ENCODE measurements around the gene LRRN4.

DNA sequence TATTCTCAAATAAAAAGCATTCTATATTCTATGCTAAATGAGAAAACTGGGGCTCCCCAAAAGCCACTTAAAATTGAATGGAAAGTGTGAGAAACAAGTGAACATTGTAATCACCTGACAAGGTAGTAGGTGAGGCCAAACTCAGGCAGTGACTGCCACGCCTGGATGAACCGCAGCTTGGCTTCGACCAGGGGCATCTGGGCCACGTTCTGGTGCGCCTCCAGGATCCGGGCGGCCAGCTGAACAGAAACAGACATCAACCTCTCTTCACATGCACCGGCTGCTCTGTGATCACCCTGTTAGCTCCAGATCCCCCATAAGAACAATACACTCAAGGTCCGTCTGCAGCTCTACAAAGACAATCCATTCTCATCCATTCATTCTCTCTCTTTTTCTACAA, 30.1 kb upstream of the LRRN4 start:
- TF ChIP-seq, protein P1, sequence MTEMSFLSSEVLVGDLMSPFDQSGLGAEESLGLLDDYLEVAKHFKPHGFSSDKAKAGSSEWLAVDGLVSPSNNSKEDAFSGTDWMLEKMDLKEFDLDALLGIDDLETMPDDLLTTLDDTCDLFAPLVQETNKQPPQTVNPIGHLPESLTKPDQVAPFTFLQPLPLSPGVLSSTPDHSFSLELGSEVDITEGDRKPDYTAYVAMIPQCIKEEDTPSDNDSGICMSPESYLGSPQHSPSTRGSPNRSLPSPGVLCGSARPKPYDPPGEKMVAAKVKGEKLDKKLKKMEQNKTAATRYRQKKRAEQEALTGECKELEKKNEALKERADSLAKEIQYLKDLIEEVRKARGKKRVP (CRISPR knock-in tag; IDR thresholded peaks at IDR 0.05): no peak
- TF ChIP-seq, protein P2, sequence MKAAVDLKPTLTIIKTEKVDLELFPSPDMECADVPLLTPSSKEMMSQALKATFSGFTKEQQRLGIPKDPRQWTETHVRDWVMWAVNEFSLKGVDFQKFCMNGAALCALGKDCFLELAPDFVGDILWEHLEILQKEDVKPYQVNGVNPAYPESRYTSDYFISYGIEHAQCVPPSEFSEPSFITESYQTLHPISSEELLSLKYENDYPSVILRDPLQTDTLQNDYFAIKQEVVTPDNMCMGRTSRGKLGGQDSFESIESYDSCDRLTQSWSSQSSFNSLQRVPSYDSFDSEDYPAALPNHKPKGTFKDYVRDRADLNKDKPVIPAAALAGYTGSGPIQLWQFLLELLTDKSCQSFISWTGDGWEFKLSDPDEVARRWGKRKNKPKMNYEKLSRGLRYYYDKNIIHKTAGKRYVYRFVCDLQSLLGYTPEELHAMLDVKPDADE (conservative IDR thresholded peaks at IDR 0.05; ENCODE audit: control insufficient read depth, low read depth, low read length): no peak
- no peak for TF ChIP-seq ELF4 (CRISPR knock-in tag; IDR thresholded peaks at IDR 0.05)
- TF ChIP-seq, protein P3, sequence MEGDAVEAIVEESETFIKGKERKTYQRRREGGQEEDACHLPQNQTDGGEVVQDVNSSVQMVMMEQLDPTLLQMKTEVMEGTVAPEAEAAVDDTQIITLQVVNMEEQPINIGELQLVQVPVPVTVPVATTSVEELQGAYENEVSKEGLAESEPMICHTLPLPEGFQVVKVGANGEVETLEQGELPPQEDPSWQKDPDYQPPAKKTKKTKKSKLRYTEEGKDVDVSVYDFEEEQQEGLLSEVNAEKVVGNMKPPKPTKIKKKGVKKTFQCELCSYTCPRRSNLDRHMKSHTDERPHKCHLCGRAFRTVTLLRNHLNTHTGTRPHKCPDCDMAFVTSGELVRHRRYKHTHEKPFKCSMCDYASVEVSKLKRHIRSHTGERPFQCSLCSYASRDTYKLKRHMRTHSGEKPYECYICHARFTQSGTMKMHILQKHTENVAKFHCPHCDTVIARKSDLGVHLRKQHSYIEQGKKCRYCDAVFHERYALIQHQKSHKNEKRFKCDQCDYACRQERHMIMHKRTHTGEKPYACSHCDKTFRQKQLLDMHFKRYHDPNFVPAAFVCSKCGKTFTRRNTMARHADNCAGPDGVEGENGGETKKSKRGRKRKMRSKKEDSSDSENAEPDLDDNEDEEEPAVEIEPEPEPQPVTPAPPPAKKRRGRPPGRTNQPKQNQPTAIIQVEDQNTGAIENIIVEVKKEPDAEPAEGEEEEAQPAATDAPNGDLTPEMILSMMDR (IDR thresholded peaks at IDR 0.05 in 2 of 3, conservative IDR thresholded peaks at IDR 0.05 in 1 of 3; ENCODE audit: insufficient read depth in 2 of 3, low read depth in 1 of 3, low read length in 3 of 3): no peak
- TF ChIP-seq, protein P4, sequence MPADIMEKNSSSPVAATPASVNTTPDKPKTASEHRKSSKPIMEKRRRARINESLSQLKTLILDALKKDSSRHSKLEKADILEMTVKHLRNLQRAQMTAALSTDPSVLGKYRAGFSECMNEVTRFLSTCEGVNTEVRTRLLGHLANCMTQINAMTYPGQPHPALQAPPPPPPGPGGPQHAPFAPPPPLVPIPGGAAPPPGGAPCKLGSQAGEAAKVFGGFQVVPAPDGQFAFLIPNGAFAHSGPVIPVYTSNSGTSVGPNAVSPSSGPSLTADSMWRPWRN (IDR thresholded peaks at IDR 0.05; ENCODE audit: low read depth): no peak
- TF ChIP-seq ZNF217 (CRISPR knock-in tag; IDR thresholded peaks at IDR 0.05): no peak
- TF ChIP-seq, protein P5, sequence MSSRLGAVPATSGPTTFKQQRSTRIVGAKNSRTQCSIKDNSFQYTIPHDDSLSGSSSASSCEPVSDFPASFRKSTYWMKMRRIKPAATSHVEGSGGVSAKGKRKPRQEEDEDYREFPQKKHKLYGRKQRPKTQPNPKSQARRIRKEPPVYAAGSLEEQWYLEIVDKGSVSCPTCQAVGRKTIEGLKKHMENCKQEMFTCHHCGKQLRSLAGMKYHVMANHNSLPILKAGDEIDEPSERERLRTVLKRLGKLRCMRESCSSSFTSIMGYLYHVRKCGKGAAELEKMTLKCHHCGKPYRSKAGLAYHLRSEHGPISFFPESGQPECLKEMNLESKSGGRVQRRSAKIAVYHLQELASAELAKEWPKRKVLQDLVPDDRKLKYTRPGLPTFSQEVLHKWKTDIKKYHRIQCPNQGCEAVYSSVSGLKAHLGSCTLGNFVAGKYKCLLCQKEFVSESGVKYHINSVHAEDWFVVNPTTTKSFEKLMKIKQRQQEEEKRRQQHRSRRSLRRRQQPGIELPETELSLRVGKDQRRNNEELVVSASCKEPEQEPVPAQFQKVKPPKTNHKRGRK (tag; IDR thresholded peaks at IDR 0.05): no peak
- TF ChIP-seq TCF7L2 (IDR thresholded peaks at IDR 0.05; ENCODE audit: low read depth, low read length): no peak
- TF ChIP-seq CHCHD3 (CRISPR knock-in tag; IDR thresholded peaks at IDR 0.05): no peak
- no peak for TF ChIP-seq RFX5 (IDR thresholded peaks at IDR 0.05; ENCODE audit: low read depth, low read length)
- no peak for TF ChIP-seq ZFP36 (IDR thresholded peaks at IDR 0.05; ENCODE audit: low read depth, low read length, partially characterized antibody)
